ENCODE data around the gene ACOT13.
A peak's percentile ranks its signal among the peaks of the same experiment; 100 is the strongest.

ACOT13 gene

GRCh38 chr6:24666641-24667377 lies at the start of gene ACOT13, which contains the start of gene TDP2:
Gene ACOT13 (plus strand): TSS chr6:24667077. CDS start chr6:24667264, 187 bp downstream.
Gene TDP2 (minus strand): TSS chr6:24666899. CDS start chr6:24666862, 37 bp downstream.
- TF ChIP-seq, protein P1, sequence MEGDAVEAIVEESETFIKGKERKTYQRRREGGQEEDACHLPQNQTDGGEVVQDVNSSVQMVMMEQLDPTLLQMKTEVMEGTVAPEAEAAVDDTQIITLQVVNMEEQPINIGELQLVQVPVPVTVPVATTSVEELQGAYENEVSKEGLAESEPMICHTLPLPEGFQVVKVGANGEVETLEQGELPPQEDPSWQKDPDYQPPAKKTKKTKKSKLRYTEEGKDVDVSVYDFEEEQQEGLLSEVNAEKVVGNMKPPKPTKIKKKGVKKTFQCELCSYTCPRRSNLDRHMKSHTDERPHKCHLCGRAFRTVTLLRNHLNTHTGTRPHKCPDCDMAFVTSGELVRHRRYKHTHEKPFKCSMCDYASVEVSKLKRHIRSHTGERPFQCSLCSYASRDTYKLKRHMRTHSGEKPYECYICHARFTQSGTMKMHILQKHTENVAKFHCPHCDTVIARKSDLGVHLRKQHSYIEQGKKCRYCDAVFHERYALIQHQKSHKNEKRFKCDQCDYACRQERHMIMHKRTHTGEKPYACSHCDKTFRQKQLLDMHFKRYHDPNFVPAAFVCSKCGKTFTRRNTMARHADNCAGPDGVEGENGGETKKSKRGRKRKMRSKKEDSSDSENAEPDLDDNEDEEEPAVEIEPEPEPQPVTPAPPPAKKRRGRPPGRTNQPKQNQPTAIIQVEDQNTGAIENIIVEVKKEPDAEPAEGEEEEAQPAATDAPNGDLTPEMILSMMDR (IDR thresholded peaks at IDR 0.05; ENCODE audit: low read depth, low read length, missing control alignments), result peak; percentile 49
- peak; percentile 90 for DNase-seq (ENCODE audit: extremely low read depth, low read depth)
- H3K4me3 ChIP-seq (replicated peaks; ENCODE audit: low read depth, low read length), result peak within 1 kb of the TSS; percentile 97

DNA sequence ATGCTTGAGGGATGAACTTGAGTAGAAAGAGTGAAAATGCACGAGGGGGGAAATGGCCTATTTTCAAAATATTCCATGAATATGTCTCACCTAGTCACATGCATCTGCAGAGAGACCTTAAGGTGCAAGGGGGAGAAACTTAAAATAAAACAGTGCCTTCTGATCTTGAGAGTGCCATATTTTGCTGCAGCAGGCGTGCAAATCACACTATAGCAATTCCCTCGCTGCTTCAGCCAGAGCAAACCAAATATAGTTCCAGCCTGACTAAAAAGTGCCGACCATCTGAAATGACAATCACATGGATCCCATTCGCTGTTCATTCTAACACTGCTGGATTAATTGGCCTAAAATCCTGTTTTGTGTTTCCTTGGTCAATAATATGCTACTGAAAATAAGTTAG lies 47.2 kb upstream of the ACOT13 start:
- DNase-seq (ENCODE audit: extremely low read depth, low read depth), result no peak
- no peak overlapping the region for H3K4me3 ChIP-seq (replicated peaks; ENCODE audit: low read depth, low read length)
- TF ChIP-seq, protein P1 (IDR thresholded peaks at IDR 0.05; ENCODE audit: low read depth, low read length, missing control alignments), result no peak

- no peak for DNase-seq (ENCODE audit: extremely low read depth, low read depth)
- no peak overlapping the region for H3K4me3 ChIP-seq (replicated peaks; ENCODE audit: low read depth, low read length)
- TF ChIP-seq, protein P1 (IDR thresholded peaks at IDR 0.05; ENCODE audit: low read depth, low read length, missing control alignments), result no peak
Measured at GRCh38 chr6:24620637-24621036, 46.2 kb upstream of the ACOT13 start.

- no peak for DNase-seq (ENCODE audit: extremely low read depth, low read depth)
- no peak overlapping the region for H3K4me3 ChIP-seq (replicated peaks; ENCODE audit: low read depth, low read length)
- TF ChIP-seq, protein P1 (IDR thresholded peaks at IDR 0.05; ENCODE audit: low read depth, low read length, missing control alignments), result no peak
Measured at GRCh38 chr6:24621626-24622289, 45.1 kb upstream of the ACOT13 start.

DNA sequence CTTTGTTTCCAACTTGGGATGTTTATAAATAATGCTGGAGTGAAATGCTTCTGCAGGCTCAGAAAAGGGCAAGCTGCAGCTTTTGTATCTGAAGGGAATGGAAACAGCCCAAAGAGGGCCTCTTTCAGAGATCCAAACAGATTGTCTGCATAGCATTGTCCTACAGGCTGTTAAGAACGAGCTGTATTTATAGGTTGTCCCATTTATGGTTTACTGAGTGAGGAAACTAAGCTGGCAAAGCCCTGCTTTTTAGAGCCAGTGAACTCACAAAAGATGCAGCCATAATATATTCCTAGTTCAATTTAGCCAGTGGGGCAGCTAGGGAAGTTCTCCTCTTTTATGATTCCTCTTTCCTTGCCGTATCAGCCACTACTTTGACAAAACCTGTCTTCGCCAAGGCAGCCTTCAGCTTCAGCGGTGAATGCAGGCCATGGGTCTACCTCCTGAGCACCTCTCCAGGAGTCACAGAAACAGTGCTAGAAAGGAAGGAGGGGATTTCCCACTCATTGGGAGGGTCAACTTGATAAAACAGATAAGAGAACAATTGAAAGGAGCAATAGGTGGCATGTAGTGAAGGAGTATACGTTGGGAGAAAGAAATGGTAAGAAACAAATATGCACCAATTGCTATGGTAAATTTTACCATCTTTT lies 35.9 kb upstream of the ACOT13 start:
- H3K4me3 ChIP-seq (replicated peaks; ENCODE audit: low read depth, low read length), result no peak overlapping the region
- TF ChIP-seq, protein P1 (IDR thresholded peaks at IDR 0.05; ENCODE audit: low read depth, low read length, missing control alignments), result no peak
- no peak for DNase-seq (ENCODE audit: extremely low read depth, low read depth)

DNA sequence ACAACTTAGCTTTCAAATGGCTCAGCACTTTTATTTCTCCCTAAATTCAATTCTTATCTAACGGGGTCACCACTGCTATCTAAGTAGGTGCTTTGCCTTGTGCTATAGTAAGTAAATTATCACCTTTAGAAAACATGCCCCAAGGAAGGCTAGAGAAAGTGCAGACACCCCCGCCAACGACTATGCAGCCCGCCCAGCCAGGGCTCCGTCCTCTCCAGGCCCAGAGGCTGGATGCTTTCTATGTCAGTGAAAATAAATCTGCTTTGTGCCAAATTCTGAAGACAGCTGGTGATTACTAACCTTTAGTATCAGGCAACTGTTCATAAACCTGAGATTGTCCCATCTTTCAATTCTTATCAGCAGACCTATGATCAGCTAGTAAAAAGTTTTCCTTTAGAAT lies 35.2 kb upstream of the ACOT13 start:
- no peak for DNase-seq (ENCODE audit: extremely low read depth, low read depth)

More for the DNA sequence above, 35.2 kb upstream of the ACOT13 start:
- TF ChIP-seq, protein P1 (IDR thresholded peaks at IDR 0.05; ENCODE audit: low read depth, low read length, missing control alignments), result no peak
- no peak overlapping the region for H3K4me3 ChIP-seq (replicated peaks; ENCODE audit: low read depth, low read length)

All from HFF-Myc (cell line).